GM19324 (cell line): ENCODE results near the gene ASMTL.

ENCODE experiments used
- ATAC-seq: cut with Tn5 transposase; IDR thresholded peaks from one replicate; pipeline ENCODE4 v1.9.1; 2021; ENCODE audit warnings: mild to moderate bottlenecking, moderate library complexity; ENCODE audit not compliant: unreplicated experiment, low FRiP score

Gene ASMTL

DNA sequence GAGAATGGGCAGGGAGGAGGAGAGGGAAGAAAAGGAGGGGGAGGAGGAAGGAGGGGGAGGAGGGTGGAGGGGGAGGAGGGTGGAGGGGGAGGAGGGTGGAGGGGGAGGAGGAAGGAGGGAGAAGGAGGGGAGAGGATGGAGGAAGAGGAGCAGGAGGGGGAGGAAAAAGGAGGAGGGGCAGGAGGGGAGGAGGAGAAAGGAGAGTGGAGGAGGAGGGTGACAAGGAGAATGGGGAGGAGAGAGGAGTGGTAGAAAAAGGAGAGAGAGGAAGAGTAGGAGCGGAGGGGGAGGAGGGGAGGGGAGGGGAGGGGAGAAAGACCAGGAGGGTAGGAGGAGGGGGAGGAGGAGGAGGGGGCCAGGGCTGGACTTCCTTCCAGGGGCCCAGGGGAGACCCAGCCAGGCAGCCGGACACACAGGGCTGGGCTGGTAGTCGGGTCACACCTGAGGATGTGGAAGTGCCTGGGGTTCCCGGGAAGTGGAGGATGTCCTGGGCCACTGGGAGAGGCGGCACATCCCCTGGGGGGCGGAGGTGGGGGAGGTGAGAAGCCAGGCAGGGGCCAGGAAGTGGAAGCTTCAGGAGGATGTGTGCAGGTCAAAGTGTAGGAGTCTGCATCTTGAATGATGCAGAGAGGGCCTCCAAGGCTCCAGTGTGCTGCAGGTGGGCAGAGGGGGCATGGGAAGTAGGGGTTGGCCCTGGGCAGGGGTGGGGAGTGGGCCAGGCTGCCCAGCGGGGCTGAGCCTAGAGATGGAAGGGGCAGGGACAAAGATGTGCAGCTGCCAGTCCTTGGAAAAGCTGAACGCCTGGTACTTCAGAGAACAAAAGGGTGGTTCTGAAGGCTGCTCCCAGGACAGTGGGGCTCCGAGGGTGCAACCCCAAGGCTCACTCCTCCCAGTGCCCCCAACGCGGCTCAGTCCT is 97.3 kb downstream of the ASMTL start:
- ATAC-seq: no peak

DNA sequence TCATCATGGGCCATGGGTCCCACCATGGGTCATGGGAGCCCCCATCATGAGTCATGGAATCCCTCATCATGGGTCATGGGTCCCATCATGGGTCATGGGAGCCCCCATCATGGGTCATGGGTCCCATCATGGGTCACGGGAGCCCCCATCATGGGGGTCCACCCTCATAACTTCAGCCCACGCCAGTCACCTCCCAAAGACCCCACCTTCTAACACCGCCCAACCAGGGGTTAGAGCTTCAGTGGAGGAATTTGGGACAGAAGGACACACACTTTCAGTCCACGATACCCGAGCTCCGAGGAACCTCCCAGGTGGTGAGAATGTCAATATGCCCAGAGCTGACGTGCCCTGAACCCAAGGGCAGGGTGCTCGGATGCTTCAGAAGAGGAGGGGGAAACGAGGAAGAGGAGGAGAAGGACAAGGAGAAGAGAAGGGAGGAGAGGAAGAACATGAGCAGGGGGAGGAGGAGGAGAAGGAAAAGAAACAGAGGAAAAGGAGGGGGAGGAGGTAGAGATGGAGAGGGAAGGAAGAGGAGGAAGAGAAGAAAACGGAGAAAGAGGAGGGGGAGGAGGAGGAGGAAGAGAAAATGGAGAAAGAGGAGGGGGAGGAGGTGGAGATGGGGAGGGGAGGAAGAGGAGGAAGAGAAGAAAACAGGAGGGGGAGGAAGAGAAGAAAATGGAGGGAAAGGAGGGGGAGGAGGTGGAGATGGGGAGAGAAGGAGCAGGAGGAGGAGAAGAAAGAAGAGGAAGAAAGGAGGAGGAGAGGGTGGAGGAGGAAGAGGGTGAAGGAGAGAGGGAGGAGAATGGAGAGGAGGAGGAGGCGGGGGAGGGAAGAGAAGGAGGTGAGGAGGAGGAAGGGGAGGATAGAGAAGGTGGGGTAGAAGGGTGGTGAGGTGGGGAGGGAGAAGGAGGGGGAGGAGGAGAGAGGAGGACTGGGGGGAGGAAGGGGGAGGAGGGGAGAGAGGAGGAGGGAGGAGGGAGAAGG is 98.4 kb downstream of the ASMTL start:
- ATAC-seq: no peak
